T1000 (cell line): ENCODE measurements around the gene MLLT3.

Source experiments
- DNase-seq: peaks from one replicate; lab custom pipeline; 2025; ENCODE audit warnings: mixed read lengths; lab: John Stamatoyannopoulos, UW

The MLLT3 gene

DNA sequence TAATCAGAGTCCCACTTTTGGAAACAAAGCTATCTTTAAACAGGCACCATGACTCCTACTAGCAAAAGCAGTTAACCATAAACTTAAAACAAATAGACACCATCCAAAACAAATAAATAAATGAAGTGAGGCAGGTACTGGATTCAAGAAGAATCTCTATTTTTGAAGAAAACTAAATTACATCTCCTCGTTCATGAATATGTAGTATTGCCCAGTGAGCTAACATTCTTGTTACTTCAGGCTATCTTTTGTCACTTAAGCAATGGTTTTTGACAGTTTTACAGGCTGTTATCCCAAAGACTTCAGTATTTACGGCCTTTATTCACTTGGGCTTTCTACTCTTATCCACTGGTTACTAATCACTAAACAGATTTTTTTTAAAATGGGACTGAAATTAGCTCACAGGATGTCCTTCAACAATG, 242.5 kb downstream of the MLLT3 start:
- no peak for DNase-seq

DNA sequence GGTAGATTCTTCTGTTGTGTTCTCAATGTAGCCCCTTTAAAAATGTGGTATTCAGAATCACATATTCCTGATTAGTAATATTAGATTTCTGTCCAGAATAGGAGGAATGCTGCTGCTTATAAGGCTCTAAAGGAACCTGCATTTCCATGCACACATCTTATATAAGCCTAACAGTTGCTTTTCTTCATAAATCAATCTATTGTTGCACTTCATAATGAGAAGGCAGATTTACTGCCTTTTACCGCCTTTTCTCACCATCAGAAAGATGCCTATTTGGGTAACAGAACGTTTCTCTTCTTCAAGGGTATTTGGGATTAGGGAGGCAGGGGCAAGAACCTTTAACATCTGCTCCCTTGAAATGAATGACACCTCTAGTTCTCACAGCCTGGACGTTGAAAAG, 243.4 kb downstream of the MLLT3 start:
- DNase-seq, result no peak

DNA sequence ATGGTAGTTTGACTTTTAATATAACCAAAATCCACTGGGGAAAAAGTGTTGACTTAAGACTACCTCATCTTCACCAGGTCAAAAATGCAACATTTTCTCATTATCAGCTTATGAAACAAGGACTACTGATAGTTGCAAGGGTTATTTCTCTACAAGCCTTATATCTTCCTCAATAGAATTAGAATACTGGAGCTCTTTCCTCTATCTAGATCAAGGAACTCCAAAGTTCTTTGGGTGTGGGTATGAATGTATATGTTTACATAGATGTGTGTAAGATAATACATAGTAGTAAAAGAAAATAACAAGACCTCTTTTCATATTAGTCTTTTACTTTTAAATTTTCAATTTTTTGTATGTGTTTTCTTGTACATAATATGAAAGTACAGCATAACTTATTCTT, 244.5 kb downstream of the MLLT3 start:
- no peak for DNase-seq

- DNase-seq, result no peak
Measured at GRCh38 chr9:20376731-20377375, 245.4 kb downstream of the MLLT3 start.

GRCh38 chr9:20376042-20376441, 246.3 kb downstream of the MLLT3 start:
- no peak for DNase-seq

DNA sequence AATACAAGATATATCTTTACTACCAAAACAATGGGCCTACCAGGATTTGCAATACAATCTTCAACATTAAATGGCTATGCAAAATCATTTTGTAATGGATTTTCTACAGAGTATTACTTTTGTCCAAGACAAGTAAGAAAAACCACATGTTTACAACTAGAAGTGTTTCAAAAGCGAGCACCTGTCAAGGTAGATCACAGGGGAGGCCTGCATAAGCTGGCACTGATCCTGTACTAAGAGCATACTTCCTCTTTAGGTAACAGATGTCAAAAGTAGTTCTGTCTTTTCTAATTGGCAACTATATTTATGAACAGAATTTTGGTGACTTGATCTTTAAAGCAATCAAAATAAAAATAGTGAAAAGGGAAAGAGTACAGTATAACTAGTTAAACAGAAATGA, 249.0 kb downstream of the MLLT3 start:
- DNase-seq, result no peak

DNA sequence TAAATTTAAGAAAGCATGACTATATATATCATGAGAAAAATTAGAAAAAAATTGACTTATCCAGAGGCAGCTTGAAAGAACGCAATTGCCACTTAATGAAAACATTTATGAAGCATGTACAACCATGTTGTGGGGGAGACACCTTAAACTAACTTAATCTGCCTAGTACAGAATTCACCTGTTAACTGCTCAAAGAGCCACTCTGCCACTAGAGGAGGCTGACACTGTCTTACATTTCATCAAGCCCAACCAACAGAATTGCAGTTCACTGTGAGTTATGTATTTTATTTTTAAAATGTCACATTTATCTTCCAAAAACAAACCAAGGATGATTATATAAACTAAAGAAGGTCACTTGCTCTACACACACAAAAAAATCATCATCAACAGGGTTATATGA, 252.9 kb downstream of the MLLT3 start:
- DNase-seq, result no peak

GRCh38 chr9:20367855-20368254, 254.4 kb downstream of the MLLT3 start:
- DNase-seq, result no peak

DNA sequence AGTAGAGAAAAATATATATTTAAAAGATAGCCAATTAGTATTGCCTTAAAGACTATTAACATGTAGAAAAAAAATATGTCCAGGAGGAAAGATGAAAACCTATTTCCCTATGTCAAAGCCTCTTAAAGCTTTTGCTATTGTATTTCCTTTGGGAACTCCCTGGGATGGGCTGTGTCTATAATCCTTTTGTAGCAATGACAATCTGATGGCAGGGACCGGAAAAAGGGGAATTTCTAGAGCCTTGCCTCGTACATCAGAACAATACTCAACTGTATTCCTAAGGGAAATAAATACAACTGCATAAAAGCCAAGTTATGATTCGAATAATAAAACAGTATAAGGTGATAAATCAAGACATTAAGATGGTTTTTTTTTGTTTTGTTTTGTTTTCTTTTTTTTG, 257.3 kb downstream of the MLLT3 start:
- no peak for DNase-seq

GRCh38 chr9:20363233-20363632, 259.1 kb downstream of the MLLT3 start:
- no peak for DNase-seq

DNA sequence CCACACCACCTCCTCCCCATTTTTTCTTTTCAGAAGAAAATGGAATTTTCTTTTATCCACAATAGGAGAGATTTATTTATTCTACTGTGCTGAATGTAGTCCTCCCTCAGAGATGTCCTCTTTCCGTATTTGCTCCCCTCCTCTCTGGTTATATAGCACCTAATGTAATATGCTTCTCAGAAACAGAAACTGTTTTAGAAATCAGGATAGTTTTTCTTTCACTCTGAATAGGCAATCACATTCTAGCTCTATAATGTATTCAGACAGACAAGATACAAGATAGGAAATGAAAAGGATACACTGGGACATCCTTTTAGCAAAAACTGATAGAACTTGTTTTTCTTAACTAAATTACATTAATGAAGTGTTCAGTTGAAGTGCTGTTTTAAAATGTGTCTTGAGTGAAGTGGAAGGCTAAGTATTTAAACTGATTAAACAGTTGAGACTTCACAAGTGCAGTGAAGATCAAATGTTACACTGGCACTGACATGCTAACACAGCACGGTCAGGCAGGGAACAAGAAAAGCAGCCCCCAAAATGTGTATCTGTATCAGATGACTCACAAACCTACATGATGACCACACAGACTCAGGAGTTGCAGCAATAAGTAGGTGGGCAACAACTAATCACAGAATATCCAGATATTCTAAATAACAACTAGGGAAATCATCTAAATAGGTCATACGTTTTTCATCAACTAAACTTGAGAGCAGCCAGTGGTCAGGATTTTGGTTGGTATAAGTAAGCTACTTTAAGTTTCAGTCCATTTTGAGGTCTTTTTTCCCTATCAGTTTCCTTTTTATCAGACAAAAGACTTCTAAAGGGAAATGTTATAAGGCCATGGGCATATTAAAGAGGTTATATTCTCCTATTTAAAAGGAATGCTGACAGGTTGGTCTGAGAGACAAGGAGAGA, 260.4 kb downstream of the MLLT3 start:
- no peak for DNase-seq

- DNase-seq, result no peak
Measured at GRCh38 chr9:20361229-20361628, 261.1 kb downstream of the MLLT3 start.

DNA sequence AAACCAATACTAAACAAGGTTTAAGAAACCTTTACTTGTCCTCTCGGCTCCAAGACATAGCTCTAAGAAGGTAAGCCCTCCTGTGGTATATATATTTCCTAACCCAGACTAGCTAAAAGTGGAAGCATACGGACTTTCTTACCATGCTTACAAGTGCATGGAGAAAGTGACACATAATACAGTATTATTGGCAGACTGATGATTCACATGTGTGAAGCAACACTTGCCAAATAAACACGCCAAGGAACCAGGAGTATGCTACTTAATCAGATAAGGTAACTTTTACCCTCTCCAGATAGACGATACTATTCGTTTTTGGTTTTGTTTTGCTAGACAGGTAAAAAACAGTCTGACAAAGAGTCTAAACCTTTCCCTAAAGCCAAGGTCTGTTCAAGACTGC, 264.1 kb downstream of the MLLT3 start:
- DNase-seq, result no peak

GRCh38 chr9:20357037-20357432, 265.3 kb downstream of the MLLT3 start:
- DNase-seq, result no peak

DNA sequence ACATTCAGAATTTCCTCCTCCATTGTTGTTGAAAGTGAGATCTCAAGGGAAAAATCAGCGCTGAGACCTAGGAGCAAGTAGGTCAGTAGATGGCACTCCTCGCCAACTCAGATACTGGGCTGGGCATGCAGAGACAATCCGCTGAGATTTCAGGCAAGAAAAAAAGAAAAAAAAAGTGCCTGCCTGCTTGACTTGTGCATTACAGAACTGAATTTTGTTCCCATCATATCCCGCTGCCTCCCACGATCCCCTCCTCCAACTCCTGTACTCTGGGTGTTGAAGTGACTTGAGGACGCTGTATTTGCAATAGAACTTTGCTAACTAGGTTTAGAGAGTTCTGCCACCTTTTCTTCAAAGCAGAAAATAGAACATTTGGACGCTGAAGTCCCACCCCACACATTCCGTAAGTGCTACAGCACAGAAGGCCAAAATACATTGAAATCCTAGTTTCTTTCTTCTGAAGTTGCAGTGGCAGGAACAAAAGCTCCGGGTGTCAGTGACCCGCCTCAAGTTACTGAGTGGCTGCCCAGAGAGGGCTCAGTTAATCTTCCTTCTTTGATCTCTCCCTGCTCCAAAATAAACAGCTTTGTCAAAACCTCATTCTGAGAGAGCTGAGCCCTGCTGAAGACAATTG, 265.8 kb downstream of the MLLT3 start:
- peak; percentile 41 for DNase-seq

- DNase-seq, result no peak
Measured at GRCh38 chr9:20355022-20355421, 267.3 kb downstream of the MLLT3 start.

- DNase-seq, result no peak
Measured at GRCh38 chr9:20353931-20354652, 268.2 kb downstream of the MLLT3 start.

DNA sequence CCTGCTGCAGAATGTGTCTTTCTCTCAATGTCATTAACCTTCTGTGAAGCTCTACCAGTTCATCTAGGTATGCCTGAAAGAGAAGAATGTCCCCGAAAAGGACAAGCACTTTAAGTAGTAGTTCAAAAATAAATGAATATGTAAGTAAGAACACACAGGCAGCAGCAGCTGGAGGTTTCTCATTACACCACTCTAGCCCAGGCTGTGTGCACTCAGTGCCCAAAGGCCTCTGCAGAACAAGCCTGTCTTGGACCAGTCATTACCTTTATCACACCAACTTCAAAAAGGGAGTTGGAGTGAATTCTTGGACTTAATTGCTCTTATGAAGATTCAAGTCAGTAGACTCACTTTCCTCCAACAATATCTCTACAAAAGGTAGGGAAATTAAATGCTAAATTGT, 268.8 kb downstream of the MLLT3 start:
- no peak for DNase-seq

GRCh38 chr9:20352591-20352990, 269.7 kb downstream of the MLLT3 start:
- no peak for DNase-seq

DNA sequence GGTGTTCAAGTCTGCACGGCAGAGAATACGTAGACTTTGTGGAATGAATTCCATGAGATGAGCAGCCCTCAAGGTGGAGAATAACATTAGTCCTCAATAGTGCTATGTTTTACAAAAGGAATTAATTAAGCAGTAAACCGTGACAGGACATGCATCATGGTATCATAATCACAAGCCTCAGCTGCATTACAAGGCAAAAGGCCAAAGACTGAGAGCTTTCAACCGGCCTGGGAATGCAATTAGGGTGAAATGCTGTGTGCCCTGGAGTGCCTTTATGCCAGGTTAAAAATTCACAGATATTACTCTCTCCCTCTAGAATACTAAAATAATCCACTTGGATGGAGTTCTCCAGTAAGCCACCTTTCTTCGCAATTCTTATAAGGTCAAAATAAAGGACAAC, 270.6 kb downstream of the MLLT3 start:
- no peak for DNase-seq

GRCh38 chr9:20349568-20349967, 272.7 kb downstream of the MLLT3 start:
- no peak for DNase-seq

- DNase-seq, result no peak
Measured at GRCh38 chr9:20343325-20343724, 279.0 kb downstream of the MLLT3 start.
